ENCODE measurements around the gene IFRD2. TPM values are rescaled to one million over a fixed set of nuclear protein-coding genes. Genes with fewer than 3 reads are reported as not detected.
A peak's percentile ranks its signal among the peaks of the same experiment; 100 is the strongest.

IFRD2 gene
- total RNA-seq, 1 donor from 2014 or later: 38.9 TPM

DNA sequence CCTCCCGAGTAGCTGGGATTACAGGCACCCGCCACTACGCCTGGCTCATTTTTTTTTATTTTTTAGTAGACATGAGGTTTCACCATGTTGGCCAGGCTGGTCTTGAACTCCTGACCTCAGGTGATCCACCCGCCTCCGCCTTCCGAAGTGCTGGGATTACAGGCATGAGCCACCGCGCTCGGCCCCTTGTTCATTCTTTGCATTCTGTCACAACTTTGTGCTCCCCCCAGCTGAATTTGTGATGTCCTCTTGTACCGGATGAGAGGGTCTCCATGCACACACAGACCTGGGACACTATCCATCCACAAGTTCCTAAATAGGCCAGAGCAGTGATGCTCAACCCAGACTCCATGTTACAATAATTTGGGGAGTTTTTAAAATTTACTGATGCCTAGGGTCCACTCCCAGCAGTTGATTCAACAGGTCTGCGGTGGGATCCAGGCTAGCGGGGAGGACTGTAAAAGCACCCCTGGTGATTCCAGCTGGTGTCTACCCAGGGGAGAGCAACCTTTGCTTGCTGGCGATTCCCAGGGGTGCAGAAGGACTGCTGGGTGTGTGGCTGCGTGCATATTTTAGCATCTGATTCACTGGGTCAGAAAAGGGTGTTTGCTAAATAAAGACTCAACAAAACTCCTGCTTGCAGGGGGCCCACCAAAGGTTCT is 47.4 kb upstream of the IFRD2 start:
- no peaks in the 10 kb centered on the region for H3K9me3 Mint-ChIP-seq (ENCODE audit: low read depth)
- H3K4me1 Mint-ChIP-seq (ENCODE audit: low read depth): peaks cover 43% of the 10 kb centered on the region
- H3K27ac Mint-ChIP-seq (ENCODE audit: unreplicated experiment): no peak overlapping the region
- no peak for DNase-seq (ENCODE audit: low spot score)
- H3K36me3 Mint-ChIP-seq (ENCODE audit: low read depth): no peaks in the 10 kb centered on the region
- TF ChIP-seq CTCF (IDR thresholded peaks at IDR 0.05): no peak
- H3K27me3 Mint-ChIP-seq (ENCODE audit: low read depth): no peaks in the 10 kb centered on the region
- H3K4me3 Mint-ChIP-seq (ENCODE audit: unreplicated experiment): no peak overlapping the region

- Mint-ChIP-seq H3K9me3 (ENCODE audit: low read depth) (no peaks in the 10 kb centered on the region), H3K36me3 (ENCODE audit: low read depth) (no peaks in the 10 kb centered on the region), H3K4me1 (ENCODE audit: low read depth) (peaks cover 49% of the 10 kb centered on the region), H3K4me3 (ENCODE audit: unreplicated experiment) (peak overlapping the region; percentile 98), H3K27ac (ENCODE audit: unreplicated experiment) (peak overlapping the region; percentile 75), H3K27me3 (ENCODE audit: low read depth) (no peaks in the 10 kb centered on the region)
- TF ChIP-seq CTCF (IDR thresholded peaks at IDR 0.05): no peak
- no peak for DNase-seq (ENCODE audit: low spot score)
These were observed 46.7 kb upstream of the IFRD2 start for GRCh38 chr3:50338965-50339364.

DNA sequence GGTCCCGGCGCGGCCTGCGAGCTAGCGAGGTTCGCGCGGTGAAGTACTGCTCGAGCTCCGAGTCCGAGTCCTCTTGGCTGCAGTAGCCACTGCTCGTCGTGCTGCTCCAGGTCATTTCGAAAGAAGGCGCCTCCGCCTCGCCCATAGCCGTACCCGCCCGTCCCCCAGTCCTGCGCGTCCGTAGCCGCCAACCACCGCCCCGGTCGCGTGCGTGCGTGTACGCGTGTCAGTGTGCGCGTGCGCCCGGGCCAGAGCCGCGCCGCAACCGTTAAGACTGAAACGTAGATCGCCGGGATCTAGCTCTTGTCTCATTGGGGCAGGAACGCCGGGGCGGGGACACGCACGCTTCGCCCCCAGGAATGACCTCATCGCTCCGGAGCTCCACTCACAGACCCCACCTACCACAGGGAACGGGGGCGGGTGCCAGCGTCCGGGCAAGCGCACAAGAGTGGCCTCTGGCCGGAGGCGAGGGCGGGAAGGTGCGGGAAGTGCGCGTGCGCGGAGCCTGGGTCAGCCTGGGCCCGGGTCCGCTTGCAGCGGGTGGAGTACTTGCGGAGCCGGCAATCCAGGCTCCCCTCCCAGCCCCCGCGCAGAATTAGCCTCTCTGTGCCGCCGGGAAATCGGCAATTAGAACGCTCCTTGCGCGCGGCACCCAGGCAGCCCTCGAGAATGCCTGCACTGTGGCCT is 45.1 kb upstream of the IFRD2 start:
- H3K36me3 Mint-ChIP-seq (ENCODE audit: low read depth): no peaks in the 10 kb centered on the region

GRCh38 chr3:50336452-50337174 is 44.4 kb upstream of the IFRD2 start:
- no peak for TF ChIP-seq CTCF (IDR thresholded peaks at IDR 0.05)
- no peak for DNase-seq (ENCODE audit: low spot score)
- H3K36me3 Mint-ChIP-seq (ENCODE audit: low read depth): peaks cover 1% of the 10 kb centered on the region
- H3K27me3 Mint-ChIP-seq (ENCODE audit: low read depth): no peaks in the 10 kb centered on the region
- H3K4me1 Mint-ChIP-seq (ENCODE audit: low read depth): peaks cover 55% of the 10 kb centered on the region
- peak overlapping the region; percentile 98 for H3K4me3 Mint-ChIP-seq (ENCODE audit: unreplicated experiment)
- H3K9me3 Mint-ChIP-seq (ENCODE audit: low read depth): no peaks in the 10 kb centered on the region
- H3K27ac Mint-ChIP-seq (ENCODE audit: unreplicated experiment): peak overlapping the region; percentile 98

More for the DNA sequence above, 45.1 kb upstream of the IFRD2 start:
- DNase-seq (ENCODE audit: low spot score): peak; percentile 100
- H3K9me3 Mint-ChIP-seq (ENCODE audit: low read depth): no peaks in the 10 kb centered on the region
- TF ChIP-seq CTCF (IDR thresholded peaks at IDR 0.05): no peak
- peak overlapping the region; percentile 98 for H3K27ac Mint-ChIP-seq (ENCODE audit: unreplicated experiment)
- peak overlapping the region; percentile 98 for H3K4me3 Mint-ChIP-seq (ENCODE audit: unreplicated experiment)
- H3K27me3 Mint-ChIP-seq (ENCODE audit: low read depth): no peaks in the 10 kb centered on the region
- H3K4me1 Mint-ChIP-seq (ENCODE audit: low read depth): peaks cover 55% of the 10 kb centered on the region

- Mint-ChIP-seq H3K4me1 (ENCODE audit: low read depth) (peaks cover 49% of the 10 kb centered on the region), H3K9me3 (ENCODE audit: low read depth) (no peaks in the 10 kb centered on the region), H3K4me3 (ENCODE audit: unreplicated experiment) (peak overlapping the region; percentile 37), H3K27ac (ENCODE audit: unreplicated experiment) (peak overlapping the region; percentile 98), H3K27me3 (ENCODE audit: low read depth) (no peaks in the 10 kb centered on the region), H3K36me3 (ENCODE audit: low read depth) (peaks cover 4% of the 10 kb centered on the region)
- TF ChIP-seq CTCF (IDR thresholded peaks at IDR 0.05): no peak
- DNase-seq (ENCODE audit: low spot score): no peak
These were observed 42.3 kb upstream of the IFRD2 start for GRCh38 chr3:50334339-50335075.

Data from chondrocyte (in vitro differentiated cells).